Caki2 (cell line): ENCODE results near the gene OR52W1. TPM values are rescaled to one million over a fixed set of nuclear protein-coding genes. Genes with fewer than 3 reads are reported as not detected.

Source experiments
- DNase-seq: peaks from one replicate; pipeline ENCODE4 v3.0.0-alpha.2; 2015; ENCODE audit warnings: low read depth
- in situ Hi-C: cut with HindIII; loops from 2 replicates; pipeline ENCODE4 v1.10.0; 2016; ENCODE audit warnings: low sequenced_read_pairs, low pct_unique_long_range_greater_than_20kb, mixed read lengths
- total RNA-seq: library from RNA; depleted of rRNA; stranded (reverse); fragments of >200 nt; shearing (Covaris generic); gene quantifications from 2 replicates; pipeline ENCODE4 v1.2.3, GENCODE V29; 2014; ENCODE audit warnings: low replicate concordance

The OR52W1 gene
- total RNA-seq, 1 experiment from 2014 or later, result not detected

- in situ Hi-C loops, result no loop called here
- no peak for DNase-seq
These were observed 10.8 kb downstream of the OR52W1 start for GRCh38 chr11:6209801-6210200.

- in situ Hi-C loops, result no loop called here
These were observed 11.4 kb downstream of the OR52W1 start for GRCh38 chr11:6210274-6210955.

GRCh38 chr11:6214530-6214929, 15.5 kb downstream of the OR52W1 start:
- DNase-seq, result no peak
- in situ Hi-C loops, result no loop called here

More at GRCh38 chr11:6210274-6210955, 11.4 kb downstream of the OR52W1 start:
- DNase-seq, result no peak

GRCh38 chr11:6216501-6216900, 17.5 kb downstream of the OR52W1 start:
- in situ Hi-C loops, result no loop called here
- DNase-seq, result no peak

- DNase-seq, result no peak
- in situ Hi-C loops, result no loop called here
These were observed 18.7 kb downstream of the OR52W1 start for GRCh38 chr11:6217722-6218121.

GRCh38 chr11:6219359-6219758, 20.3 kb downstream of the OR52W1 start:
- peak; percentile 84 for DNase-seq
- in situ Hi-C loops, result no loop called here

- DNase-seq, result no peak
- in situ Hi-C loops, result no loop called here
These were observed 24.8 kb downstream of the OR52W1 start for GRCh38 chr11:6223854-6224253.

GRCh38 chr11:6224421-6224820, 25.4 kb downstream of the OR52W1 start:
- in situ Hi-C loops, result no loop called here
- DNase-seq, result no peak

- DNase-seq, result no peak
- in situ Hi-C loops, result no loop called here
These were observed 26.0 kb downstream of the OR52W1 start for GRCh38 chr11:6225024-6225423.

GRCh38 chr11:6225896-6226295, 26.9 kb downstream of the OR52W1 start:
- in situ Hi-C loops, result no loop called here
- DNase-seq, result no peak

- DNase-seq, result no peak
- in situ Hi-C loops, result no loop called here
These were observed 29.5 kb downstream of the OR52W1 start for GRCh38 chr11:6228520-6228919.

- in situ Hi-C loops, result no loop called here
- no peak for DNase-seq
These were observed 30.9 kb downstream of the OR52W1 start for GRCh38 chr11:6229911-6230310.

GRCh38 chr11:6232899-6233298, 33.9 kb downstream of the OR52W1 start:
- in situ Hi-C loops, result no loop called here
- DNase-seq, result no peak

- in situ Hi-C loops, result no loop called here
- DNase-seq, result no peak
These were observed 35.0 kb downstream of the OR52W1 start for GRCh38 chr11:6233984-6234386.

GRCh38 chr11:6234387-6235107, 35.5 kb downstream of the OR52W1 start, which contains the start of gene FHIP1B:
TSS of gene FHIP1B (minus strand) at chr11:6234636. CDS start at chr11:6224516, 10,120 bp downstream.
- in situ Hi-C loops, result no loop called here
- DNase-seq, result peak; percentile 100

- no peak for DNase-seq
- in situ Hi-C loops, result no loop called here
These were observed 38.2 kb downstream of the OR52W1 start for GRCh38 chr11:6237266-6237665.

GRCh38 chr11:6237761-6238302, 38.8 kb downstream of the OR52W1 start:
- DNase-seq, result no peak
- in situ Hi-C loops, result no loop called here

GRCh38 chr11:6238902-6239301, 39.9 kb downstream of the OR52W1 start, which contains the start of gene CNGA4:
TSS of gene CNGA4 (plus strand) at chr11:6239089. CDS start at chr11:6239207, 118 bp downstream.
- no peak for DNase-seq
- in situ Hi-C loops, result no loop called here

- in situ Hi-C loops, result no loop called here
- DNase-seq, result no peak
These were observed 41.1 kb downstream of the OR52W1 start for GRCh38 chr11:6240139-6240538.
